Esophagus (tissue), 2 donors: ENCODE measurements around the gene GATA2. TPM values are rescaled to one million over a fixed set of nuclear protein-coding genes. Genes with fewer than 3 reads are reported as not detected.

Experiments used
- H3K27ac ChIP-seq, 2 donors: one replicate each; pipeline ENCODE4 v1.5.1; 2013; ENCODE audit warnings: low read depth in 2 of 2, mild to moderate bottlenecking in 2 of 2, inconsistent platforms in 1 of 2, low read length in 1 of 2, moderate library complexity in 1 of 2
- H3K27me3 ChIP-seq, 2 donors: one replicate each; pipeline ENCODE4 v1.6.1; 2013; ENCODE audit warnings: low read length in 2 of 2, control low read depth in 1 of 2, mild to moderate bottlenecking in 1 of 2; ENCODE audit not compliant: insufficient read depth in 2 of 2, control insufficient read depth in 1 of 2
- H3K36me3 ChIP-seq, 2 donors: one replicate each; pipeline ENCODE4 v1.6.1; 2013; ENCODE audit warnings: low read length in 1 of 2; ENCODE audit not compliant: control insufficient read depth in 2 of 2, insufficient read depth in 2 of 2
- H3K4me1 ChIP-seq, 2 donors: one replicate each; pipeline ENCODE4 v1.6.1; 2013; ENCODE audit warnings: low read length in 1 of 2; ENCODE audit not compliant: control insufficient read depth in 2 of 2, insufficient read depth in 2 of 2
- H3K4me3 ChIP-seq, 2 donors: one replicate each; pipeline ENCODE4 v1.5.1; 2013; ENCODE audit warnings: low read length in 2 of 2, mild to moderate bottlenecking in 2 of 2, low read depth in 1 of 2, moderate library complexity in 1 of 2
- H3K9me3 ChIP-seq, 2 donors: one replicate each; pipeline ENCODE4 v1.6.1; 2013; ENCODE audit warnings: mild to moderate bottlenecking in 2 of 2, low read depth in 1 of 2, low read length in 1 of 2, moderate library complexity in 1 of 2; ENCODE audit not compliant: control insufficient read depth in 2 of 2, insufficient read depth in 1 of 2
- WGBS, 2 donors: extraction: QIAGEN DNeasy Blood & Tissue Kit; methylation state at CpG; one replicate each; pipeline ENCODE4 v1.1.7; 2013; 5-methylcytosine and 5-hydroxymethylcytosine counted together
- polyA plus RNA-seq, 2 donors: library from polyadenylated mRNA; stranded (reverse); fragments of 200-250 nt; gene quantifications; one replicate each; pipeline ENCODE4 v1.2.3, GENCODE V29; 2013
- donor health status: healthy with polysubstance abuse.
- donor health status: Bipolar disorder and iron deficiency.

Gene GATA2
- polyA plus RNA-seq: 1 to 10 TPM; 2.2 to 2.3 TPM

- no peaks in the 10 kb centered on the region for H3K36me3 ChIP-seq
- H3K4me1 ChIP-seq: peaks cover 20 to 32% of the 10 kb centered on the region in 2 donors
- H3K9me3 ChIP-seq: peaks cover 0 to 2% of the 10 kb centered on the region in 2 donors
- H3K27ac ChIP-seq: no peak within 1 kb of the TSS
- H3K27me3 ChIP-seq: peaks cover 18 to 63% of the 10 kb centered on the region in 2 donors
- WGBS, 2 donors: 16 to 17% methylated on average over 67 to 78 of the region's 78 CpGs
- H3K4me3 ChIP-seq: peak within 1 kb of the TSS in 1 of 2 donors; percentile 4
Measured at GRCh38 chr3:128492671-128493569, at the start of gene GATA2. Gene GATA2 (minus strand): TSS chr3:128493201. CDS start chr3:128487031, 6,170 bp downstream.

DNA sequence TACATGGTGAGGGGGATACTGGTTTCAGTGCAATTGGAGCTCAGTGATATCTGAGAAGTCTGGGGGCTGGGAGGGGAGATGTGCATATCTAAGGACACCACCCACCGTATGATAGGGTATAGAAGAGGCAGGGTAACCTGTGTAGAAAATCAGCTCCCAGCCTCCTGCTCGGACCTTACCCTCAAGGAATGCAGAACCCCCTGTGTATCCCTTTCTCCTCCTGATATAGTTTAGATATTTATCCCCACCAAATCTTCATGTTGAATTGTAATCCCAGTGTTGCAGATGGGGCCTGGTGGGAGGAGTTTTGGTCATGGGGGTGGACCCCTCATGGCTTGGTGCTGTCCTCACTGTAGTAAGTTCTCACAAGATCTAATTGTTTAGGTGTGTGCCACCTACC lies 48.2 kb upstream of the GATA2 start:
- WGBS, 2 donors: 84 to 100% methylated on average over 2 of the region's 2 CpGs

DNA sequence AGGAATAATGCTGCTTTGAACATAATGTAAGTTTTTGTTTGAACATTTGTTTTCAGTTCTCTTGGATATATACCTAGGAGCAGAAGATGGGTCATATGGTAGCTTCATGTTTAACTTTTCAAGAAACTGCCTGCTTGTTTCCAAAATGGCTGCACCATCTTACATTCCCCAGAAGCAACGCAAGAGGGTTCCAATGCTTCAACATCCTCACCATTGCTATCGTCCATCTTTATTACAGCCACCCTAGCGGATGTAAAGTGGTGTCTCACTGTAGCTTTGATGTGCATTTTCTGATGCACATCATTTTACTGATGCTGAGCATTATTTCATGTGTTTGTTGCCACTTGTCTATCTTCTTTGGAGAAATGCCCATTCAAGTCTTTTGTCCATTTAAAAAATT lies 46.4 kb upstream of the GATA2 start:
- no peaks in the 10 kb centered on the region for H3K27me3 ChIP-seq

More for the DNA sequence above, 48.2 kb upstream of the GATA2 start:
- H3K36me3 ChIP-seq: no peaks in the 10 kb centered on the region
- no peak overlapping the region for H3K4me3 ChIP-seq
- H3K27ac ChIP-seq: no peak overlapping the region
- H3K4me1 ChIP-seq: no peaks in the 10 kb centered on the region
- peaks cover 0 to 9% of the 10 kb centered on the region in 2 donors for H3K9me3 ChIP-seq
- H3K27me3 ChIP-seq: no peaks in the 10 kb centered on the region

DNA sequence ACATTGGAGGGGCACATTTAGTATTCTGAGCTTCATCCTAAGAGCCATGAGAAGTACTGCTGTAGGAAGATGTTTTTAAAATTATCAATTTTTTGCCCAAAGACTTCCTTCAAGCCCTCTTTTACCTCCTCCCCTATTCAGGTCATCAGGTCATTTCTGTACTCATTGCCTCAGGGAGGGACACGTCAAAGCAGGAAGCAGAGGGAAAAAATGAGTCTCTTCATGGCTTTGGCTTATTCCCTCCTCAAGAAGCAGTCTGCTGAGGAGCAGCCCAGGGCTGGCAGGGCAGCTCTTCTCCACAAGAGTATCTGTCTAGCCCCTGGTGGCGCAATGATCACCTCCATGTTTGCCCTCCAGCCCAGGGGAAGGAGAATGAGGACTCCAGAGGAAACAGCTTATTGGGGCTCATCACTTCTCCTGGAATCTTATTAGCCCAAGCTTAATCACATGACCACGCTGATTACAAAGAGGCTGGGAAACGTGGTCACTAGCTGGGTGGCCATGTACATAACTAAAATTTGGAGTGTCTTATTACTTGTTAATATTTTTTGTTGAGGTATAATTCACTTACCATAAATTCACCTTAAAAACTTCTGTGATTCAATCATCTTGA lies 44.2 kb upstream of the GATA2 start:
- Histone ChIP-seq H3K27ac (no peak overlapping the region), H3K4me3 (no peak overlapping the region), H3K36me3 (no peaks in the 10 kb centered on the region), H3K4me1 (no peaks in the 10 kb centered on the region), H3K9me3 (peaks cover 0 to 8% of the 10 kb centered on the region in 2 donors), H3K27me3 (no peaks in the 10 kb centered on the region)
- 64 to 70% methylated on average over 4 of the region's 4 CpGs for WGBS, 2 donors

More for the DNA sequence above, 46.4 kb upstream of the GATA2 start:
- Histone ChIP-seq H3K27ac (no peak overlapping the region), H3K4me3 (no peak overlapping the region), H3K4me1 (no peaks in the 10 kb centered on the region), H3K9me3 (peaks cover 0 to 9% of the 10 kb centered on the region in 2 donors), H3K36me3 (no peaks in the 10 kb centered on the region)
- WGBS, 2 donors: 84 to 92% methylated on average over 3 of the region's 3 CpGs

DNA sequence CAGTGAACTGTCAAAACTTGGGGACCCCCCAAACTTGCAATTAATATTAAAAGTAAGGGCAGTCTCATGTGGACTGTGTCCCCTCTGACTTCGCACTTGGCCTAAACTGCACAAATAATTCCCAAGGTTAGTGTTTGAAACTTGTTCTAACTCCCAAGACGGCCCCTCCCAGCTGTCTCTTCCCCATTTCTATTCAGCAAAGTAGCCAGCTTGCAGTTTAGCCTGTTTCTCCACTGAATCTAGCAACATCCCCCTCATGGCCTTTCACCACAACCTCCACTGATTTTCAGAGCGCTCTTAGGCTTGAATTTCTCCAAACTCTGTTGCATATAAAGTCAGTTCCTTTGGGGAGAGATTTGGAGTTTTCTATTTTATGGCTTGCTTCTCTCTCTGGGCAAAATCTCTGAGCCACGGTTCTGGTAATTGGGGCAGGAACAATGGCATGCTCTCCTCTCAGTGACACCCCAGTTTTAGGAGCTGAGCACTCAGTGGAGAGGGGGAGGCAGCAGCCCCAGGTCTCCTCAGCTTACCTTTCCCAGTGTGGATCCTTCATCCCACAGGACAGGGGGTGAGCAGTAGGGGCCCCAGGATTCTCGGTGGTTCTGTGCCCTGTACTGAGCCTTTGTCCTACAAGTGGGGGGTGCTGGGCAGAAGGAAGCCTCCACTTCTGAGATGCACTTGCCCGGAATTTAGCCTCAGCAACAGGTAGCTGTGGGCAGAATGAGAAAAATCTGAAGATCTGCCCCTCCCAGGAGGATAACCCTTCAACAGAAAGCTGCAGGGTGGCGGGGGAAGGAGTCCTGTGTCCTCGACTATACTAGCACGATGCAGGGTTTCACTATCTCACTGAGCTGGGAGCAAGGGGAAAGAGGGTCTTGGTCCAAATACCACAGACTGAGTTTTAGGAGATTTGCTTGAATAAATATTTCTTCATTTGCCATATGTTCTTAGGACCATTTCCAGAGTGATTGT lies 39.3 kb upstream of the GATA2 start:
- no peaks in the 10 kb centered on the region for H3K36me3 ChIP-seq
- WGBS, 2 donors: 59 to 60% methylated on average over 9 of the region's 9 CpGs
- H3K9me3 ChIP-seq: no peaks in the 10 kb centered on the region
- no peak overlapping the region for H3K4me3 ChIP-seq
- no peak overlapping the region for H3K27ac ChIP-seq
- no peaks in the 10 kb centered on the region for H3K4me1 ChIP-seq
- H3K27me3 ChIP-seq: peaks cover 0 to 2% of the 10 kb centered on the region in 2 donors

DNA sequence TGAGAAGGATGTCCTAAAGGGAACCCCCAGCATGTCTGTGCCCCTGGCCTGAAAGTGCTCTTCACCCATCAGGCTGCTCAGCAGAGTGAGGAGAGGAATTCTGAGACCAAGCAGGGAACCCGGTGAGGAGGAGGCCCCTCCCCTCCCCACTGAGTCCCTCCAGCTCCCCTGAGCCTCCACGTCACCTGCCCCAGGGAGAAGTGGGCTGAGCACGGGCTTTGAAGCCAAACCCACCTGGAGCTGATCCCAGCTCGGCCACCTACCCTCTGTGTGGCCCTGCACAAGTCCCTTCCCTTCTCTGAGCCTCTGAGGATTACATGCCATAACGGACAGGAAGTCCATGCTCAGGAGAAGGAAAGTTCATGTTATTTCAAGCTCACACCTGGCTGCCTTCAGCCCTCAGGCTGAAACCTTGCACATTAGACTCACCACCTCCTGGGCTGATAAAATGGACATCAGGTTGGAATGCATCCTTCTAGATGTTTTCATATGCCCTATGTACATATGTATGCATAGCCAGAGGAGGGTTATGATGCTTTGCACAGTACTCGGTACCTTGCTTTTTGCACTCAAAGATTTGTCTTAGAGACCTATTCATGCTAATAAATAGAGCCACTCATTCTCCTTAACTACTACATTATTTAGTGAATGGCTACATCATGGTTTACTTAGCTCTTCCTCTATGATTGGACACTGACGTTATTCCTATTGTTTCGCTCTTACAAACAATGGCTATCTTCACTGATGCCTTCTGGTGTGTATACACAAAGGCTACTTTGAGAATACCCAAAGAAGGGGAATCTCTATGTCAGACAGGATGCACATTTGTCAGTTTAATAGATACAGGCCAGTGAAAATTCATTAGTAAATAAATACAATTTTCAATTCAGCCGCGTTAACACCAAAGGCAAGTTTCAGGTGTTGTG lies 31.6 kb upstream of the GATA2 start:
- Histone ChIP-seq H3K4me3 (no peak overlapping the region), H3K27ac (no peak overlapping the region), H3K4me1 (no peaks in the 10 kb centered on the region), H3K36me3 (no peaks in the 10 kb centered on the region), H3K9me3 (no peaks in the 10 kb centered on the region), H3K27me3 (peaks cover 0 to 7% of the 10 kb centered on the region in 2 donors)
- WGBS, 2 donors: 54 to 60% methylated on average over 10 of the region's 10 CpGs

- Histone ChIP-seq H3K4me1 (no peaks in the 10 kb centered on the region), H3K36me3 (no peaks in the 10 kb centered on the region), H3K9me3 (no peaks in the 10 kb centered on the region), H3K4me3 (no peak overlapping the region), H3K27ac (no peak overlapping the region), H3K27me3 (peaks cover 0 to 7% of the 10 kb centered on the region in 2 donors)
- 89 to 92% methylated on average over 16 of the region's 16 CpGs for WGBS, 2 donors
Measured at GRCh38 chr3:128523591-128523990, 30.6 kb upstream of the GATA2 start.

GRCh38 chr3:128521715-128522114 lies 28.7 kb upstream of the GATA2 start:
- Histone ChIP-seq H3K4me3 (no peak overlapping the region), H3K36me3 (no peaks in the 10 kb centered on the region), H3K27ac (no peak overlapping the region), H3K9me3 (no peaks in the 10 kb centered on the region), H3K27me3 (peaks cover 0 to 7% of the 10 kb centered on the region in 2 donors), H3K4me1 (no peaks in the 10 kb centered on the region)
- WGBS, 2 donors: 90% methylated on average over 1 of the region's 1 CpG
